GM20000 (cell line): ENCODE data around the gene AFP.
"Not testable (repeated sequence)": the region's sequence is repeated elsewhere in the genome, so short reads cannot be mapped to it uniquely, and the experiment has no call there.

ENCODE experiments used
- DNase-seq: peaks from one replicate; pipeline ENCODE4 v3.0.0; 2012; ENCODE audit warnings: low spot score
- TF ChIP-seq, protein P1 (sequence below): IDR thresholded peaks from 2 replicates; pipeline ENCODE4 v1.5.1; 2012; ENCODE audit warnings: mild to moderate bottlenecking, control low read depth; ENCODE audit errors: extremely low read depth, missing control alignments

AFP gene

DNA sequence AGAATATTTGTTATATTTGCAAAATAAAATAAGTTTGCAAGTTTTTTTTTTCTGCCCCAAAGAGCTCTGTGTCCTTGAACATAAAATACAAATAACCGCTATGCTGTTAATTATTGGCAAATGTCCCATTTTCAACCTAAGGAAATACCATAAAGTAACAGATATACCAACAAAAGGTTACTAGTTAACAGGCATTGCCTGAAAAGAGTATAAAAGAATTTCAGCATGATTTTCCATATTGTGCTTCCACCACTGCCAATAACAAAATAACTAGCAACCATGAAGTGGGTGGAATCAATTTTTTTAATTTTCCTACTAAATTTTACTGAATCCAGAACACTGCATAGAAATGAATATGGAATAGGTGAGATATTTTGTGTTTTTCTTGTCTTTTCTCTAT lies at the start of gene AFP:
Gene AFP, plus strand, starts transcription at position 238 of the 400 bp plus-strand sequence. Its CDS starts 42 bp downstream, at position 280.
- TF ChIP-seq, protein P1, sequence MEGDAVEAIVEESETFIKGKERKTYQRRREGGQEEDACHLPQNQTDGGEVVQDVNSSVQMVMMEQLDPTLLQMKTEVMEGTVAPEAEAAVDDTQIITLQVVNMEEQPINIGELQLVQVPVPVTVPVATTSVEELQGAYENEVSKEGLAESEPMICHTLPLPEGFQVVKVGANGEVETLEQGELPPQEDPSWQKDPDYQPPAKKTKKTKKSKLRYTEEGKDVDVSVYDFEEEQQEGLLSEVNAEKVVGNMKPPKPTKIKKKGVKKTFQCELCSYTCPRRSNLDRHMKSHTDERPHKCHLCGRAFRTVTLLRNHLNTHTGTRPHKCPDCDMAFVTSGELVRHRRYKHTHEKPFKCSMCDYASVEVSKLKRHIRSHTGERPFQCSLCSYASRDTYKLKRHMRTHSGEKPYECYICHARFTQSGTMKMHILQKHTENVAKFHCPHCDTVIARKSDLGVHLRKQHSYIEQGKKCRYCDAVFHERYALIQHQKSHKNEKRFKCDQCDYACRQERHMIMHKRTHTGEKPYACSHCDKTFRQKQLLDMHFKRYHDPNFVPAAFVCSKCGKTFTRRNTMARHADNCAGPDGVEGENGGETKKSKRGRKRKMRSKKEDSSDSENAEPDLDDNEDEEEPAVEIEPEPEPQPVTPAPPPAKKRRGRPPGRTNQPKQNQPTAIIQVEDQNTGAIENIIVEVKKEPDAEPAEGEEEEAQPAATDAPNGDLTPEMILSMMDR, result no peak
- no peak for DNase-seq

DNA sequence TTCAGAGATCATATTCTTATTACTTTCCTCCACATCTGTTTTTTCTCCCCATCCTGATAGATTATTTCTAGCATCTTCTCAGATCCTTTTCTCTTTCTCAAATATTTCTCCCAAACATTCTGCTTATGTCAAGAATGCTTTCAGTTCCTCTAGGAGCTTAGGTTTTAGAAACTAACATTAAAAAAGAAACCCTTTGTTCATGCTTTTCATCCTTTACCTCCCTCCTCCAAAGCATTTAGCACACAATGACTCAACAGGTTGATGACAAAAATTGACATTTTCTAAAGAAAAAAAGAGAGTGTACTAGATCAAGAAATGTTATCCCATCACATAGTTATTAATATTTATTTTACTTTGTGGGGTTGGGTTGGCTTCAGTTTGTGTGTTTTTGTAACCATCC lies 48.5 kb upstream of the AFP start:
- no peak for DNase-seq

GRCh38 chr4:73388887-73389286 lies 47.1 kb upstream of the AFP start:
- DNase-seq, result no peak
- TF ChIP-seq, protein P1, result no peak

More for the DNA sequence above, 48.5 kb upstream of the AFP start:
- TF ChIP-seq, protein P1, result no peak

- not testable (repeated sequence) for DNase-seq
Observed at GRCh38 chr4:73389663-73390062, 46.4 kb upstream of the AFP start.

- DNase-seq, result no peak
- TF ChIP-seq, protein P1, result no peak
Observed at GRCh38 chr4:73391774-73392173, 44.2 kb upstream of the AFP start.

DNA sequence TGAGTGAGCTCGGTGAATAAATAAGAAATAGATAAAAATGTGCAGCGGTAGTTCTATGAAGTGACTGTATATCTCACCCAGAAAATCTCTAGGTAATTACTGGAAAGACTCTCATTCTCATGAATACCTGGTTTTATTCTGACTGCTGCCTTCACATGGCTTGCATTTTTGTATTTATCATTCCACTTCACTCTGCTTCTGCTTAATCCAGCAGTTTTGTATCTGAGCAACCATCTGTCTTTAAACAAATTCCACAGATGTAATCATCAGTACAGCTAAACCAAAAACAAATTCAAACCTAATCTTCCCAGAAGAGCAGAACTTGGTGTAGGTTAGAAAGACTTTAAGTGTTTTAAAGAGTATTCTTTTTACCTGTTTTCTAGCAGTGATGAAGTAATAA lies 43.1 kb upstream of the AFP start:
- DNase-seq, result no peak

GRCh38 chr4:73396304-73396703 lies 39.7 kb upstream of the AFP start:
- TF ChIP-seq, protein P1, result no peak
- no peak for DNase-seq

More for the DNA sequence above, 43.1 kb upstream of the AFP start:
- TF ChIP-seq, protein P1, result no peak

DNA sequence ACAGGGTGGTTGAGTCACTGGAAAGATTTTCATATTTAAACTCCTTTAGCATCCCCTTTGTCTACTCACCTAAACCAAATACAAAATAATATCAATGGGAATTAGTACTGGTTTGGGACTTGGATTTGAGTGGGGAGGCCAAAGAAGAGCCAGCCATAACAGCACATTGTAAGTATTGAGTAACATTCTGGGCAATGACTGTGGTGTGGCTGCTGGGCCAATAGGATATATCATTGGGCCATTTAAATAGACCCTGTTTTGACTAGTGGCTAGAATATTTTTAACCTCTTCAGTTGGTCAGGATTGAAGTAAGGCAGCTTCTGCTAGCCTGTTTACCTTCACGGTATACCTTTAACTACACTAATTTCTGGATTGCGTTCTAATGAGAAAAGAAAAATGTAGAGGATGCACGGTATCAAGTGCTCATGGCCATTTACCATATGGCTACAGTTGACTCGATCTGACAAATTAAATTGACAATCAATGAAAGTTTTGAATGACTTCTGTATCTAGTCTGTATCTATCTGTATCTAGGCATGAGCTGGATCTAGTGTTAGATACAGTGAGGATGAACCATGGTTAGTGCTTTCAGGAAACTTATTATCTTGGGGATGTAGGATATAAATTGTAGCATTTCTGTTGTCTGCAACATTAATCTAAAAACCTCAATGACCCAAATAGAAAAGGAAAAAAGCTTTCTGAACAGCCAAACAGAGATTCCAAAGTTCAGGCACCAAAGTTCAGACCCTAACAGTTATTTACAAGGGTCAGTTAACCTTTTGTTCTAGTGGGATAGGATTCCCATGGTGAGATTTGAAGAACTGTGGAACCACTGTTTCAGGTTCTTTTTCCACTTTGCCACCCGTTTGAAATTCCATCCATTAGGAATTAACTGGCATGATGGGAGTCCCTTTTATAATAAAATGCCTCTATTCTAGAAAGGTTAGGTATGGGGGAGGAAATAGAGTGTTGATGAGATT lies 38.7 kb upstream of the AFP start:
- DNase-seq, result no peak
- TF ChIP-seq, protein P1, result no peak
